Measurements from ENCODE around the gene SH3RF3.
"Not testable (repeated sequence)": the region's sequence is repeated elsewhere in the genome, so short reads cannot be mapped to it uniquely, and the experiment has no call there.

Gene SH3RF3

GRCh38 chr2:109120166-109120565, 8.8 kb upstream of the SH3RF3 start:
- no peak for DNase-seq

GRCh38 chr2:109120686-109121085, 8.3 kb upstream of the SH3RF3 start:
- DNase-seq: not testable (repeated sequence)

- DNase-seq: no peak
Observed at GRCh38 chr2:109123586-109124201, 5.3 kb upstream of the SH3RF3 start.

GRCh38 chr2:109124982-109125592, 3.9 kb upstream of the SH3RF3 start:
- DNase-seq: no peak

- no peak for DNase-seq
Observed at GRCh38 chr2:109125593-109126500, 3.2 kb upstream of the SH3RF3 start.

GRCh38 chr2:109126501-109126860, 2.5 kb upstream of the SH3RF3 start:
- DNase-seq: no peak

- no peak for DNase-seq
Observed at GRCh38 chr2:109127556-109127955, 1.4 kb upstream of the SH3RF3 start.

- peak; percentile 57 for DNase-seq
Observed at GRCh38 chr2:109128048-109128615, 873 bp upstream of the SH3RF3 start.

GRCh38 chr2:109129356-109129920, 433 bp downstream of the SH3RF3 start:
- DNase-seq: peak; percentile 5

- DNase-seq: peak; percentile 4
Observed at GRCh38 chr2:109129921-109130722, 1.1 kb downstream of the SH3RF3 start.

- no peak for DNase-seq
Observed at GRCh38 chr2:109130723-109130995, 1.7 kb downstream of the SH3RF3 start.

GRCh38 chr2:109131777-109132176, 2.8 kb downstream of the SH3RF3 start:
- DNase-seq: no peak

- no peak for DNase-seq
Observed at GRCh38 chr2:109132626-109133025, 3.6 kb downstream of the SH3RF3 start.

GRCh38 chr2:109133746-109134145, 4.7 kb downstream of the SH3RF3 start:
- no peak for DNase-seq

GRCh38 chr2:109134741-109135358, 5.8 kb downstream of the SH3RF3 start:
- no peak for DNase-seq

- DNase-seq: no peak
Observed at GRCh38 chr2:109135359-109136197, 6.6 kb downstream of the SH3RF3 start.

- no peak for DNase-seq
Observed at GRCh38 chr2:109136542-109136941, 7.5 kb downstream of the SH3RF3 start.

- no peak for DNase-seq
Observed at GRCh38 chr2:109137616-109138015, 8.6 kb downstream of the SH3RF3 start.

- DNase-seq: no peak
Observed at GRCh38 chr2:109138449-109138848, 9.4 kb downstream of the SH3RF3 start.

GRCh38 chr2:109139002-109139401, 10.0 kb downstream of the SH3RF3 start:
- DNase-seq: no peak

GRCh38 chr2:109139865-109140396, 10.9 kb downstream of the SH3RF3 start:
- no peak for DNase-seq

Data from CD4-positive, alpha-beta T cell treated with Interleukin-21 for 1 hour (primary cell).